ENCODE data around the gene RGCC. TPM values are rescaled to one million over a fixed set of nuclear protein-coding genes. Genes with fewer than 3 reads are reported as not detected.

RGCC gene
- polyA plus RNA-seq, 1 donor = 12.7 TPM

DNA sequence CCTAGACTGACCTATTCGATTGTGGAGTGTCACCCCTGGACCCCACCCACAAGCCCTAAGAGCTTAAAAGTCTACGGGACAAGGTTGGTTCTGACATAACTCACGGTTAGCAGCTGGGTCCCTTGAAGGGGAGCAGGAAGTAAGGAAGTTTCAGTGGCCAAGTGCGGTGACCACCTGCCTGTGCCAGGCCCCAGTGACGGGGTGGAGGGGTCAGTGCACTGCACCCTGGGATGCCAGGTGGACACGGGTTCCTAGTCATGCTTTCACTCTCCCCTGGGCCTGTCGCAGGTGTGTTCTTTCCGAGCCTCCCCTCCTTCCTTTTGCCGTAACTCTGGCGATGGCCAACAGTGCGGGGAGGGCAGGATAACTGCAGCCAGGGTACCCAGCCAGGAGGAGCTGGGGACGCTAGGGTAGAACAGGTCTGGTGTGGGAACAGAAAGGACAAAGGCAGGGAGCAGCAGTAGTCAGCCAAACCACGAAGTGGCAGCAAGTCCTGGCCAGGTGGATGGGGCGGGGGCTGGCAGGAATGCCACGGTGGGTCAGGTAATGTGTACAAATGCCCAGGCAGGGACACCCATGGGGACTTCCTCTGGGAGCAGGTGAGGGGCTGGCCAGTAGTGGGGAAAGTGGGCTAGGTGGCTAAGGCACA is 58.3 kb downstream of the RGCC start:
- no peak for DNase-seq

DNA sequence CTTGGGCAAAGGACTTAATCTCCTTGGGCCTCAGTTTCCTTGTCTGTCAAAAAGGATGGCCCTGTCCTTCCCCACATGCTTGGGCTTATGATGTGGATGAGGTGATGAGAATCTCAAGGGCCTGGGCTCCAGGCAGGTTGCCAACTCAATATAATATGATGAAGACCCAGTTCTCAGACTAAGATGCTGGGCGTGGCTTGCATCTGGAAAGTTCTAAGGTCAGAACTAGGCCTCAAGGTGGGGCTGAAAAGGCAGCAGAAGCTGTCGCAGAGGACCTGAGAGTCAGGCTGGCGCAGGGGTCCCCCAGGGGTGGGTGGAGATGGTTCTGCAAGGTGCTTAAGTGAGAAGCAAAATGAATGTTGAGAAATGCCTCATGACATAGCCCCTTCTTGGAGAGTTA is 58.8 kb downstream of the RGCC start:
- DNase-seq = no peak

DNA sequence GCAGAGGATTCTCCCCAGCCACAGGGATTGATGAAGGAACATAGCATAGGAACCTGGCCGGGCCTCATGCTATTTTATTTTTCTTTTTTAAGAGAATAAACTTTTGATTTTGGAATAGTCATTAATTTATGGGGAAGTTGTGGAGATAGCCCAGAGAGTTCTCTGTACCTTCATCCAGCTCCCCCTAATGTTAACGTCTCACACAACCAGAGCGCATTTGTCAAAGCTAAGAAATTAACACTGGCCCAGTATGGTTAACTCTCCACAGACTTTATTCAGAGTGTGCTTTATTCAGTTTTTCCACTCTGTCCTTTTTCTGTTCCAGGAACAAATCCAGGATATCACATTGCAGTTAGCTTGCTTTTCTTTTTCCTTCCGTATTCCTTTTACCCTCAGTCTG is 59.4 kb downstream of the RGCC start:
- DNase-seq = no peak

DNA sequence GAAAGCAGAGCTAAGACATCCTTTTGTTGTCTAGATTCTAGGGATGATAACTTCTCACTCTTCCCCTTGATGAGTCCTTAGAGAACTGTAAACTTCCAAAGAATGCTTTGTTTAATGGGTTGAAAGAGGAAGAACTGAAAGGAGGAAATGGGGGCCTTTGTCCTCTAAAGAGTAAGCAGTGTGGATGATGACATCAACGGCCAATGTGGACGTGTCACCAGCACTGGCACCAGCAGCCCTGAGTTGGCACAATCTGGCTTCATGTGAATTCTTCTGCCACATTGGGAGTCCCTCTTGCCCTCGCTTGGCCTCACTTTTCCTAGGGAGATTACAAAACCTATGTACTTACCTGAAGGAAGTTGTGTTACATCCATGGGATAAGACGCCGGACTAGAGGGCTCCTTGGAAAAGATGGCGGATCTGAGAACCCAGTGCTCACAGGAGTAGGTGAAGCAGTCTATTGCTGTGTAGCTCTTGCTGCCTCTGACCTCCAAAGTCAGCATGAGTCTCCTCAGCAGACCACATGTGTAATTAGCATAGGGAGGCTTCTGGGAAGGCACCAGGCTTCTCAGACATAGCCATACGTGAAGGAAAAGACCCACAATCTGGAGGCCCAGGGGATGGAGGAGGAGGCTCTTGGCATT is 62.8 kb downstream of the RGCC start:
- no peak for DNase-seq

Other genes starting within 250 kb of the RGCC start
- 28.6 TPM for gene MTRF1, start 194.0 kb upstream of the RGCC start, polyA plus RNA-seq (ENCODE audit: insufficient read length)
- 58.0 TPM for gene NAA16, start 146.3 kb upstream of the RGCC start, polyA plus RNA-seq (ENCODE audit: insufficient read length)

Data from left kidney (tissue), 2 donors.